Heart right ventricle (tissue), 16 donors: ENCODE measurements around the gene PSTPIP1. TPM values are rescaled to one million over a fixed set of nuclear protein-coding genes. Genes with fewer than 3 reads are reported as not detected.

Experiments
- ATAC-seq, 8 donors: fragments of 200-7000 bp; cut with Tn5 transposase; one replicate each; pipeline ENCODE4 v1.9.1; 2020; ENCODE audit warnings: mild to moderate bottlenecking in 8 of 8, moderate library complexity in 8 of 8, moderate number of reproducible peaks in 1 of 8
- DNase-seq, 2 donors: peaks; one replicate each; pipeline ENCODE4 v3.0.0-alpha.2; 2020
- H3K27ac ChIP-seq, 10 donors: fragments of 200-600 bp; sonication (generic) in 2 of 10; one replicate each; pipeline versions ENCODE4 v1.5.0 to v1.8.0; 2020 to 2022; ENCODE audit warnings: mild to moderate bottlenecking in 3 of 10
- H3K27me3 ChIP-seq, 7 donors: fragments of 200-600 bp; one replicate each; pipeline ENCODE4 v1.8.0; 2021 to 2022; ENCODE audit warnings: mild to moderate bottlenecking in 2 of 7
- H3K36me3 ChIP-seq, 9 donors: fragments of 200-600 bp; sonication (generic) in 1 of 9; one replicate each; pipeline versions ENCODE4 v1.5.0 to v1.8.0; 2020 to 2022; ENCODE audit warnings: mild to moderate bottlenecking in 2 of 9
- H3K4me1 ChIP-seq, 9 donors: fragments of 200-600 bp; sonication (generic) in 1 of 9; one replicate each; pipeline versions ENCODE4 v1.5.0 to v1.8.0; 2020 to 2022; ENCODE audit warnings: mild to moderate bottlenecking in 4 of 9
- H3K4me3 ChIP-seq, 10 donors: fragments of 200-600 bp; sonication (generic) in 2 of 10; one replicate each; pipeline versions ENCODE4 v1.5.0 to v1.8.0; 2020 to 2022; ENCODE audit warnings: mild to moderate bottlenecking in 7 of 10, moderate library complexity in 2 of 10
- H3K9me3 ChIP-seq, 11 donors: fragments of 200-600 bp in 10 of 11; sonication (generic) in 2 of 11; one replicate each; pipeline versions ENCODE4 v1.5.0 to v1.8.0; 2013 to 2022; ENCODE audit warnings: mild to moderate bottlenecking in 2 of 11, control low read depth in 1 of 11, moderate library complexity in 1 of 11
- CTCF ChIP-seq, 9 donors: fragments of 200-600 bp; sonication (generic) in 2 of 9; IDR thresholded peaks; one replicate each; pipeline versions ENCODE4 v1.5.0 to v1.8.0; 2021 to 2022; ENCODE audit warnings: antibody characterized with exemption in 9 of 9, mild to moderate bottlenecking in 5 of 9, moderate library complexity in 1 of 9
- whole genome bisulfite sequencing, 2 donors: extraction: QIAGEN DNeasy Blood & Tissue Kit; methylation state at CpG; one replicate each; pipeline ENCODE4 v1.1.7; 2013; ENCODE audit warnings: inconsistent platforms in 1 of 2; 5-methylcytosine and 5-hydroxymethylcytosine counted together
- intact Hi-C, 10 donors: fragments of 100-400 bp; cut with DNase I; formaldehyde crosslinking; loops; one replicate each; pipeline versions ENCODE4 v1.11.1 to v1.14.2; 2022
- polyA plus RNA-seq, 2 donors: library from polyadenylated mRNA; stranded (reverse); fragments of 200-250 nt; gene quantifications; one replicate each; pipeline ENCODE4 v1.2.3, GENCODE V29; 2013
- total RNA-seq, 10 donors: library from RNA; stranded (reverse); fragmentation: NEBNext Ultra II Directional in 3 of 10; extraction: Animal tissue kit (Norgen Biotek cat#: 25700) in 3 of 10; gene quantifications; one replicate each; pipeline versions ENCODE4 v1.2.1 to v1.2.4, GENCODE V29; 2021 to 2023
- donor health status: Arrhythmogenic right ventricular cardiomyopathy.
- donor health status: ischemic (EF 13 %, LVEDD 7.1; RV severe dilation, severe dysfunction).
- donor health status: healthy with polysubstance abuse.
- donor health status: DM: no; HTN: yes; CAD: no.
- donor health status: DM: no; HTN: no; CAD: no.
- donor health status: ischemic (EF 25% LVEDD 6.9; RV normal size, moderate dysfunction).
- donor health status: ischemic (EF 25% LVEDD 5.7; RV mildly dilated, moderate dysfunction).
- donor health status: healthy.
- donor health status: DM: yes; HTN: yes; CAD: no.
- donor health status: Ischemic cardiomyopathy.
- donor health status: ischemic (EF 35%, LVEDD 5.7; RV mildly dilated, moderate dysfunction).
- donor health status: nonischemic (EF 11% LVEDD 7.7; RV severe dilation, severe dysfunction).
- donor health status: DM: yes; HTN: yes; CAD: no.
- donor health status: PGD.
- donor health status: ischemic (EF 29% LVEDD 5.4; RV normal size, mild dysfunction).
- donor health status: nonischemic (EF 23%, LVEDD 6.1; RV moderate dilation, normal function).

The PSTPIP1 gene
- total and polyA plus RNA-seq, 12 donors, result 1.3 to 10.4 (median 2.9) TPM; not detected in 1

GRCh38 chr15:76953913-76954312 lies 41.0 kb upstream of the PSTPIP1 start:
- Histone ChIP-seq H3K4me3 (no peak overlapping the region), H3K4me1 (no peaks in the 10 kb centered on the region), H3K9me3 (no peaks in the 10 kb centered on the region), H3K36me3 (peaks cover 0 to 25% (median 4%) of the 10 kb centered on the region in 9 donors), H3K27ac (no peak overlapping the region), H3K27me3 (no peaks in the 10 kb centered on the region)
- 58 to 65% methylated on average over 3 of the region's 3 CpGs for WGBS, 2 donors
- no peak for TF ChIP-seq CTCF (IDR thresholded peaks at IDR 0.05)
- intact Hi-C loops, result no loop called here
- DNase-seq, result no peak
- ATAC-seq, result no peak

GRCh38 chr15:76954744-76955143 lies 40.2 kb upstream of the PSTPIP1 start:
- no peaks in the 10 kb centered on the region for H3K27me3 ChIP-seq
- no peaks in the 10 kb centered on the region for H3K9me3 ChIP-seq
- H3K4me1 ChIP-seq, result no peaks in the 10 kb centered on the region
- DNase-seq (no peak), ATAC-seq (no peak)
- peaks cover 0 to 17% (median 4%) of the 10 kb centered on the region in 9 donors for H3K36me3 ChIP-seq
- no peak overlapping the region for H3K4me3 ChIP-seq
- no peak overlapping the region for H3K27ac ChIP-seq
- 77 to 83% methylated on average over 2 of the region's 2 CpGs for WGBS, 2 donors
- intact Hi-C loops, result no loop called here
- no peak for TF ChIP-seq CTCF (IDR thresholded peaks at IDR 0.05)

- no peaks in the 10 kb centered on the region for H3K27me3 ChIP-seq
- H3K4me3 ChIP-seq, result no peak overlapping the region
- WGBS, 2 donors, result 52 to 54% methylated on average over 6 of the region's 6 CpGs
- intact Hi-C loops, result loop anchor here in 1 of 10 donors (10.0 kb wide), 1 partner anchor 143 kb away; no protein-coding TSS in a partner anchor
- H3K9me3 ChIP-seq, result no peaks in the 10 kb centered on the region
- DNase-seq (no peak), ATAC-seq (peak in 3 of 8 donors; percentile 36 to 76 (median 62))
- TF ChIP-seq CTCF (IDR thresholded peaks at IDR 0.05), result peak in 2 of 9 donors; percentile 16 to 20
- H3K27ac ChIP-seq, result peak overlapping the region in 5 of 10 donors; percentile 3 to 60 (median 35)
- H3K36me3 ChIP-seq, result no peaks in the 10 kb centered on the region
- H3K4me1 ChIP-seq, result peaks cover 0 to 41% (median 20%) of the 10 kb centered on the region in 9 donors
Observed at GRCh38 chr15:76961268-76962011, 33.5 kb upstream of the PSTPIP1 start.

GRCh38 chr15:76962337-76963013 lies 32.5 kb upstream of the PSTPIP1 start:
- H3K27ac ChIP-seq, result peak overlapping the region in 3 of 10 donors; percentile 3 to 60 (median 56)
- peak in 1 of 8 donors; percentile 14 for ATAC-seq
- H3K27me3 ChIP-seq, result no peaks in the 10 kb centered on the region
- 91 to 97% methylated on average over 9 of the region's 9 CpGs for WGBS, 2 donors
- H3K4me3 ChIP-seq, result no peak overlapping the region
- peaks cover 0 to 49% (median 29%) of the 10 kb centered on the region in 9 donors for H3K4me1 ChIP-seq
- no peak for DNase-seq
- no peaks in the 10 kb centered on the region for H3K36me3 ChIP-seq
- no peaks in the 10 kb centered on the region for H3K9me3 ChIP-seq
- intact Hi-C loops, result loop anchor here in 1 of 10 donors (10.0 kb wide), 1 partner anchor 142 kb away; no protein-coding TSS in a partner anchor
- TF ChIP-seq CTCF (IDR thresholded peaks at IDR 0.05), result no peak
